IMR-90 (cell line): ENCODE data around the gene MRPL10. TPM values are rescaled to one million over a fixed set of nuclear protein-coding genes. Genes with fewer than 3 reads are reported as not detected.

Source experiments
- ATAC-seq: fragments of 200-7000 bp; cut with Tn5 transposase; 2 replicates; pipeline ENCODE4 v1.9.1; 2020; ENCODE audit warnings: low read depth, mild to moderate bottlenecking, moderate library complexity
- BruUV-seq: library from RNA; stranded (reverse); fragments of 400-500 nt; replicated peaks from 2 replicates; lab custom pipeline; 2021; lab: Mats Ljungman, UMichigan
- CTCF ChIA-PET: fragments of 300-600 bp; formaldehyde crosslinking; extraction: SDS; loops from one replicate; lab custom pipeline; 2021; ENCODE audit warnings: antibody characterized with exemption; lab: Yijun Ruan, JAX
- POLR2A ChIA-PET: fragments of 300-600 bp; sonication (Branson Sonifier 250); formaldehyde crosslinking; loops from one replicate; lab custom pipeline; 2022; ENCODE audit warnings: antibody characterized with exemption; ENCODE audit not compliant: unreplicated experiment; lab: Charles Lee
- DNase-seq: peaks from one replicate; pipeline ENCODE4 v3.0.0; 2013
- H2AFZ ChIP-seq: replicated peaks from 2 replicates; pipeline ENCODE3; 2013; ENCODE audit warnings: low read length, mild to moderate bottlenecking; ENCODE audit not compliant: poor library complexity
- H2AK5ac ChIP-seq: 2 replicates; pipeline ENCODE4 v1.6.1; 2013; ENCODE audit warnings: low read depth, low read length, inconsistent platforms
- H2AK9ac ChIP-seq: replicated peaks from 2 replicates; pipeline ENCODE3; 2013; ENCODE audit warnings: mild to moderate bottlenecking, low read depth, low read length, moderate library complexity; ENCODE audit not compliant: poor library complexity
- H2BK120ac ChIP-seq: 2 replicates; pipeline ENCODE4 v1.6.1; 2013; ENCODE audit warnings: low read depth, low read length, inconsistent platforms
- H2BK15ac ChIP-seq: 3 replicates; pipeline ENCODE4 v1.6.1; 2013; ENCODE audit warnings: low read depth, low read length, inconsistent platforms
- H2BK20ac ChIP-seq: 2 replicates; pipeline ENCODE4 v1.6.1; 2013; ENCODE audit warnings: low read depth, mild to moderate bottlenecking, inconsistent platforms, low read length, moderate library complexity
- H2BK5ac ChIP-seq: 2 replicates; pipeline ENCODE4 v1.6.1; 2013; ENCODE audit warnings: mild to moderate bottlenecking, low read depth, low read length, inconsistent platforms; ENCODE audit not compliant: poor library complexity, severe bottlenecking
- H3K14ac ChIP-seq: replicated peaks from 2 replicates; pipeline ENCODE4 v1.6.1; 2013; ENCODE audit warnings: low read depth, low read length, inconsistent platforms
- H3K18ac ChIP-seq: 2 replicates; pipeline ENCODE4 v1.6.1; 2013; ENCODE audit warnings: low read depth, low read length, control low read depth
- H3K23ac ChIP-seq: 2 replicates; pipeline ENCODE4 v1.6.1; 2013; ENCODE audit warnings: low read depth, low read length, inconsistent platforms
- H3K27ac ChIP-seq: 2 replicates; pipeline ENCODE4 v1.5.1; 2013; ENCODE audit warnings: mild to moderate bottlenecking, control low read depth, low read length; ENCODE audit not compliant: insufficient read depth
- H3K27me3 ChIP-seq: 2 replicates; pipeline ENCODE4 v1.6.1; 2013; ENCODE audit warnings: low read length; ENCODE audit not compliant: control insufficient read depth, insufficient read depth
- H3K36me3 ChIP-seq: 2 replicates; pipeline ENCODE4 v1.6.1; 2013; ENCODE audit warnings: low read length, mixed read lengths; ENCODE audit not compliant: control insufficient read depth, insufficient read depth
- H3K4ac ChIP-seq: 2 replicates; pipeline ENCODE4 v1.6.1; 2013; ENCODE audit warnings: low read depth, low read length, inconsistent platforms
- H3K4me1 ChIP-seq: 2 replicates; pipeline ENCODE4 v1.6.1; 2013; ENCODE audit warnings: low read length, mixed read lengths; ENCODE audit not compliant: control insufficient read depth, insufficient read depth
- H3K4me2 ChIP-seq: 2 replicates; pipeline ENCODE4 v1.6.1; 2013; ENCODE audit warnings: low read depth, mild to moderate bottlenecking, control low read depth, low read length, moderate library complexity
- H3K4me3 ChIP-seq: 2 replicates; pipeline ENCODE4 v1.5.1; 2013; ENCODE audit warnings: low read depth, mild to moderate bottlenecking, control low read depth, low read length, moderate library complexity; ENCODE audit not compliant: insufficient read depth
- H3K56ac ChIP-seq: 2 replicates; pipeline ENCODE4 v1.6.1; 2013; ENCODE audit warnings: low read length, inconsistent platforms; ENCODE audit not compliant: insufficient read depth; ENCODE audit errors: extremely low read depth
- H3K79me1 ChIP-seq, 2 experiments: 2 replicates each; pipeline ENCODE4 v1.6.1; 2013; ENCODE audit warnings: low read length in 2 of 2, inconsistent platforms in 1 of 2, low read depth in 1 of 2
- H3K9ac ChIP-seq: 2 replicates; pipeline ENCODE4 v1.6.1; 2013; ENCODE audit warnings: low read depth, low read length, control low read depth
- H3K9me1 ChIP-seq: 2 replicates; pipeline ENCODE4 v1.6.1; 2013; ENCODE audit warnings: low read length, inconsistent platforms; ENCODE audit not compliant: insufficient read depth
- H3K9me3 ChIP-seq: 2 replicates; pipeline ENCODE4 v1.6.1; 2013; ENCODE audit warnings: low read length; ENCODE audit not compliant: control insufficient read depth, insufficient read depth
- H4K20me1 ChIP-seq: 2 replicates; pipeline ENCODE4 v1.6.1; 2013; ENCODE audit warnings: low read length, inconsistent platforms; ENCODE audit not compliant: insufficient read depth
- H4K5ac ChIP-seq: 2 replicates; pipeline ENCODE4 v1.6.1; 2013; ENCODE audit warnings: mild to moderate bottlenecking, low read depth, low read length, control low read depth
- H4K8ac ChIP-seq, 2 experiments: 2 replicates each; pipeline ENCODE4 v1.6.1; 2013; ENCODE audit warnings: low read depth in 2 of 2, low read length in 2 of 2, control low read depth in 1 of 2, inconsistent platforms in 1 of 2
- H4K91ac ChIP-seq: 2 replicates; pipeline ENCODE4 v1.6.1; 2013; ENCODE audit warnings: low read depth, low read length, inconsistent platforms; ENCODE audit not compliant: insufficient read depth
- BHLHE40 ChIP-seq: fragments of 150-350 bp; IDR thresholded peaks from 2 replicates; pipeline ENCODE4 v1.6.1; 2016; ENCODE audit warnings: mild to moderate bottlenecking, low read depth, low read length
- CEBPB ChIP-seq: IDR thresholded peaks from 2 replicates; pipeline ENCODE4 v1.6.1; 2012; ENCODE audit warnings: low read depth, low read length, improper control_type of control experiment
- CHD1 ChIP-seq: IDR thresholded peaks from 2 replicates; pipeline ENCODE4 v1.6.1; 2012; ENCODE audit warnings: low read depth, low read length, improper control_type of control experiment
- FOS ChIP-seq: fragments of 150-350 bp; IDR thresholded peaks from 2 replicates; pipeline ENCODE4 v1.6.1; 2016; ENCODE audit warnings: low read depth, low read length
- MAFK ChIP-seq: IDR thresholded peaks from 2 replicates; pipeline ENCODE4 v1.6.1; 2012; ENCODE audit warnings: low read depth, low read length, improper control_type of control experiment
- MAZ ChIP-seq: IDR thresholded peaks from 2 replicates; pipeline ENCODE4 v1.6.1; 2012; ENCODE audit warnings: low read depth, mild to moderate bottlenecking, low read length, improper control_type of control experiment, moderate library complexity, borderline replicate concordance
- MXI1 ChIP-seq: IDR thresholded peaks from 2 replicates; pipeline ENCODE4 v1.6.1; 2012; ENCODE audit warnings: low read depth, mild to moderate bottlenecking, low read length, moderate library complexity, borderline replicate concordance
- NFE2L2 ChIP-seq: fragments of 150-350 bp; IDR thresholded peaks from 2 replicates; pipeline ENCODE4 v1.6.1; 2016; ENCODE audit warnings: low read depth, mild to moderate bottlenecking, low read length
- POLR2A ChIP-seq: IDR thresholded peaks from 2 replicates; pipeline ENCODE4 v1.6.1; 2012; ENCODE audit warnings: mild to moderate bottlenecking, low read depth, low read length
- RAD21 ChIP-seq: IDR thresholded peaks from 2 replicates; pipeline ENCODE4 v1.6.1; 2012; ENCODE audit warnings: low read length, improper control_type of control experiment
- RCOR1 ChIP-seq: IDR thresholded peaks from 2 replicates; pipeline ENCODE4 v1.6.1; 2012; ENCODE audit warnings: mild to moderate bottlenecking, low read length, improper control_type of control experiment; ENCODE audit not compliant: insufficient replicate concordance
- RFX5 ChIP-seq: IDR thresholded peaks from 2 replicates; pipeline ENCODE4 v1.8.0; 2012; ENCODE audit warnings: low read depth, mild to moderate bottlenecking, low read length, moderate library complexity
- SMC3 ChIP-seq: fragments of 150-350 bp; IDR thresholded peaks from 2 replicates; pipeline ENCODE4 v1.6.1; 2016; ENCODE audit warnings: low read depth, mild to moderate bottlenecking, antibody characterized with exemption, low read length, moderate library complexity
- WGBS, 2 experiments: methylation state at CpG; one replicate each; pipeline versions ENCODE4 v1.1.5 to v1.1.7; 2013; ENCODE audit warnings: missing lambda C conversion rate in 2 of 2; ENCODE audit not compliant: insufficient read length in 1 of 2; ENCODE audit errors: extremely low coverage in 2 of 2; 5-methylcytosine and 5-hydroxymethylcytosine counted together
- dilution Hi-C: fragments of 300-500 bp; cut with HindIII; formaldehyde crosslinking; loops from one replicate; pipeline ENCODE4 v1.14.3; 2018; ENCODE audit warnings: low sequenced_read_pairs; ENCODE audit not compliant: unreplicated experiment
- in situ Hi-C: fragments of 300-500 bp; cut with MboI; formaldehyde crosslinking; loops from 3 replicates; pipeline ENCODE4 v1.14.3; 2019; ENCODE audit warnings: low sequenced_read_pairs, inconsistent platforms, mixed read lengths
- intact Hi-C: fragments of 100-400 bp; cut with micrococcal nuclease; formaldehyde crosslinking; loops from 2 replicates; pipeline ENCODE4 v1.10.0; 2022
- polyA plus RNA-seq, 3 experiments: library from polyadenylated mRNA; depleted of rRNA; stranded (reverse); fragments of >200 nt; gene quantifications; 2 replicates each; pipeline ENCODE4 v1.2.3, GENCODE V29; 2012; ENCODE audit warnings: low replicate concordance in 1 of 3
- total RNA-seq: library from RNA; depleted of rRNA; stranded (reverse); fragments of >200 nt; gene quantifications from 2 replicates; pipeline ENCODE4 v1.2.3, GENCODE V29; 2012
- TF ChIP-seq, protein P1 (sequence below): conservative IDR thresholded peaks from 2 replicates; pipeline ENCODE4 v1.5.1; 2012; ENCODE audit warnings: mild to moderate bottlenecking, low read depth, low read length, improper control_type of control experiment
- TF ChIP-seq, protein P2 (sequence below): fragments of 150-350 bp; IDR thresholded peaks from 2 replicates; pipeline ENCODE4 v1.6.1; 2017; ENCODE audit warnings: mild to moderate bottlenecking, antibody characterized with exemption, low read length, low read depth
- TF ChIP-seq, protein P3 (sequence below): fragments of 150-350 bp; IDR thresholded peaks from 2 replicates; pipeline ENCODE4 v1.6.1; 2016; ENCODE audit warnings: low read depth, mild to moderate bottlenecking, low read length, moderate library complexity, borderline replicate concordance

MRPL10 gene
- total and polyA plus RNA-seq, 2 of the 4 experiments (the other 2 are of a cell fraction) = 32.3 to 61.8 TPM

- H2BK15ac ChIP-seq = no peak overlapping the region
- peaks cover 4% of the 10 kb centered on the region for H3K36me3 ChIP-seq
- H2AK5ac ChIP-seq = no peak overlapping the region
- DNase-seq (no peak), ATAC-seq (no peak)
- no peak overlapping the region for H3K56ac ChIP-seq
- H2BK20ac ChIP-seq = no peak overlapping the region
- H3K27me3 ChIP-seq = peaks cover 36% of the 10 kb centered on the region
- no peak overlapping the region for H3K4ac ChIP-seq
- H3K18ac ChIP-seq = no peak overlapping the region
- H4K8ac ChIP-seq = no peak overlapping the region
- no peak overlapping the region for H3K14ac ChIP-seq
- BruUV-seq = no TSS peak
- H3K4me1 ChIP-seq = no peaks in the 10 kb centered on the region
- TF ChIP-seq RAD21 (no peak), MAZ (no peak), CHD1 (no peak), CEBPB (no peak), RFX5 (no peak), POLR2A (no peak), NFE2L2 (no peak), RCOR1 (no peak), SMC3 (no peak), MXI1 (no peak), FOS (no peak), BHLHE40 (no peak), MAFK (no peak)
- TF ChIP-seq, protein P1, sequence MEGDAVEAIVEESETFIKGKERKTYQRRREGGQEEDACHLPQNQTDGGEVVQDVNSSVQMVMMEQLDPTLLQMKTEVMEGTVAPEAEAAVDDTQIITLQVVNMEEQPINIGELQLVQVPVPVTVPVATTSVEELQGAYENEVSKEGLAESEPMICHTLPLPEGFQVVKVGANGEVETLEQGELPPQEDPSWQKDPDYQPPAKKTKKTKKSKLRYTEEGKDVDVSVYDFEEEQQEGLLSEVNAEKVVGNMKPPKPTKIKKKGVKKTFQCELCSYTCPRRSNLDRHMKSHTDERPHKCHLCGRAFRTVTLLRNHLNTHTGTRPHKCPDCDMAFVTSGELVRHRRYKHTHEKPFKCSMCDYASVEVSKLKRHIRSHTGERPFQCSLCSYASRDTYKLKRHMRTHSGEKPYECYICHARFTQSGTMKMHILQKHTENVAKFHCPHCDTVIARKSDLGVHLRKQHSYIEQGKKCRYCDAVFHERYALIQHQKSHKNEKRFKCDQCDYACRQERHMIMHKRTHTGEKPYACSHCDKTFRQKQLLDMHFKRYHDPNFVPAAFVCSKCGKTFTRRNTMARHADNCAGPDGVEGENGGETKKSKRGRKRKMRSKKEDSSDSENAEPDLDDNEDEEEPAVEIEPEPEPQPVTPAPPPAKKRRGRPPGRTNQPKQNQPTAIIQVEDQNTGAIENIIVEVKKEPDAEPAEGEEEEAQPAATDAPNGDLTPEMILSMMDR = no peak
- TF ChIP-seq, protein P2, sequence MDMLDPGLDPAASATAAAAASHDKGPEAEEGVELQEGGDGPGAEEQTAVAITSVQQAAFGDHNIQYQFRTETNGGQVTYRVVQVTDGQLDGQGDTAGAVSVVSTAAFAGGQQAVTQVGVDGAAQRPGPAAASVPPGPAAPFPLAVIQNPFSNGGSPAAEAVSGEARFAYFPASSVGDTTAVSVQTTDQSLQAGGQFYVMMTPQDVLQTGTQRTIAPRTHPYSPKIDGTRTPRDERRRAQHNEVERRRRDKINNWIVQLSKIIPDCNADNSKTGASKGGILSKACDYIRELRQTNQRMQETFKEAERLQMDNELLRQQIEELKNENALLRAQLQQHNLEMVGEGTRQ = no peak
- TF ChIP-seq, protein P3, sequence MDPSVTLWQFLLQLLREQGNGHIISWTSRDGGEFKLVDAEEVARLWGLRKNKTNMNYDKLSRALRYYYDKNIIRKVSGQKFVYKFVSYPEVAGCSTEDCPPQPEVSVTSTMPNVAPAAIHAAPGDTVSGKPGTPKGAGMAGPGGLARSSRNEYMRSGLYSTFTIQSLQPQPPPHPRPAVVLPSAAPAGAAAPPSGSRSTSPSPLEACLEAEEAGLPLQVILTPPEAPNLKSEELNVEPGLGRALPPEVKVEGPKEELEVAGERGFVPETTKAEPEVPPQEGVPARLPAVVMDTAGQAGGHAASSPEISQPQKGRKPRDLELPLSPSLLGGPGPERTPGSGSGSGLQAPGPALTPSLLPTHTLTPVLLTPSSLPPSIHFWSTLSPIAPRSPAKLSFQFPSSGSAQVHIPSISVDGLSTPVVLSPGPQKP = no peak
- H3K9ac ChIP-seq = no peak overlapping the region
- dilution Hi-C loops = no loop called here
- no peak overlapping the region for H2AFZ ChIP-seq
- H3K27ac ChIP-seq = no peak overlapping the region
- in situ Hi-C loops = no loop called here
- H4K5ac ChIP-seq = no peak overlapping the region
- H4K91ac ChIP-seq = no peak overlapping the region
- ChIA-PET CTCF (interaction anchor here (0.9 kb wide), 1 partner anchor 104 kb away, joined by 3 read pairs; no protein-coding TSS in a partner anchor), POLR2A (no interaction called here)
- no peak overlapping the region for H3K23ac ChIP-seq
- no peak overlapping the region for H3K4me3 ChIP-seq
- H3K9me1 ChIP-seq = no peaks in the 10 kb centered on the region
- H4K20me1 ChIP-seq = no peaks in the 10 kb centered on the region; the same call in none of the 2 replicates
- no peak overlapping the region for H2BK120ac ChIP-seq
- H3K4me2 ChIP-seq = no peak overlapping the region
- intact Hi-C loops = no loop called here
- no CpG with 5 or more reads among the region's 6 CpGs for WGBS, 2 experiments
- H3K79me1 ChIP-seq = no peaks in the 10 kb centered on the region
- H3K9me3 ChIP-seq = no peaks in the 10 kb centered on the region
- H2BK5ac ChIP-seq = no peak overlapping the region
- H2AK9ac ChIP-seq = no peak overlapping the region
Measured at GRCh38 chr17:47801906-47802305, 29.4 kb downstream of the MRPL10 start.
